ENCODE data around the gene VPS50.

- TF ChIP-seq POLR2A (IDR thresholded peaks at IDR 0.05; ENCODE audit: borderline replicate concordance, extremely low read depth, insufficient read depth, insufficient read length) (no peak), CTCF (IDR thresholded peaks at IDR 0.05 in 2 of 3, conservative IDR thresholded peaks at IDR 0.05 in 1 of 3; ENCODE audit: borderline replicate concordance in 1 of 3, insufficient read depth in 1 of 3, low read depth in 2 of 3, low read length in 2 of 3) (no peak), EZH2phosphoT487 (IDR thresholded peaks at IDR 0.05; ENCODE audit: borderline replicate concordance) (no peak), EZH2 (IDR thresholded peaks at IDR 0.05) (no peak), JUND (IDR thresholded peaks at IDR 0.05) (no peak), POLR2AphosphoS5 (IDR thresholded peaks at IDR 0.05; ENCODE audit: low read depth, low read length) (no peak), MAX (IDR thresholded peaks at IDR 0.05) (no peak), SP1 (IDR thresholded peaks at IDR 0.05; ENCODE audit: low read depth) (no peak), FOSL1 (IDR thresholded peaks at IDR 0.05; ENCODE audit: low read depth) (no peak), REST (IDR thresholded peaks at IDR 0.05; ENCODE audit: low read depth) (no peak), RAD21 (IDR thresholded peaks at IDR 0.05; ENCODE audit: low read depth) (no peak)
Observed at GRCh38 chr7:93188870-93189634, 43.1 kb upstream of the VPS50 start.
